ENCODE measurements around the gene GTF3C5. TPM values are rescaled to one million over a fixed set of nuclear protein-coding genes. Genes with fewer than 3 reads are reported as not detected.

GTF3C5 gene
- total and polyA plus RNA-seq, 10 of the 15 experiments (the other 5 are each of a cell fraction or from before 2014, with no cell fraction given): 2.2 to 81.1 (median 68.7) TPM

- ChIA-PET CTCF (no interaction called here), RAD21 (ENCODE audit: unreplicated experiment) (no interaction called here), SMC1A (ENCODE audit: uncharacterized antibody, unreplicated experiment) (no interaction called here), POLR2A (no interaction called here)
- DNase-seq (ENCODE audit: low read depth, low spot score) (no peak), FAIRE-seq (no peak), ATAC-seq (no peak)
- Histone ChIP-seq H3K27ac (ENCODE audit: control insufficient read depth, insufficient read depth) (no peak overlapping the region), H3K4me2 (ENCODE audit: control insufficient read depth, insufficient read depth) (no peak overlapping the region), H3K4me1 (ENCODE audit: control insufficient read depth, insufficient read depth, low read length) (no peaks in the 10 kb centered on the region), H3K9ac (ENCODE audit: control insufficient read depth, insufficient read depth, low read length) (no peak overlapping the region), H3K9me3 (replicated peaks; ENCODE audit: control insufficient read depth, insufficient read depth, low read length) (no peaks in the 10 kb centered on the region), H2AFZ (ENCODE audit: control insufficient read depth, low read depth, low read length) (no peak overlapping the region), H4K20me1 (ENCODE audit: control insufficient read depth, insufficient read depth) (0 out of 2 replicates have a peak, but pooled peaks cover 6% of the 10 kb centered on the region), H3K27me3 (replicated peaks in 1 of 2; ENCODE audit: control insufficient read depth in 2 of 2, insufficient read depth in 2 of 2, low read length in 1 of 2) (no peaks in the 10 kb centered on the region), H3K36me3 (ENCODE audit: control insufficient read depth in 2 of 2, insufficient read depth in 2 of 2, low read length in 1 of 2) (peaks cover 17 to 27% of the 10 kb centered on the region in 2 experiments), H3K79me2 (ENCODE audit: control insufficient read depth, insufficient read depth, low read length) (no peaks in the 10 kb centered on the region; the same call in 1 of the 2 replicates), H3K4me3 (no peak overlapping the region)
- in situ Hi-C loops (cut with MboI): loop anchor here (5.0 kb wide), 1 partner anchor 108 kb away; no protein-coding TSS in a partner anchor
- TF ChIP-seq MTA2 (IDR thresholded peaks at IDR 0.05; ENCODE audit: low read depth) (no peak), MEF2B (IDR thresholded peaks at IDR 0.05; ENCODE audit: partially characterized antibody, poor library complexity, severe bottlenecking) (no peak), RELB (IDR thresholded peaks at IDR 0.05; ENCODE audit: low read depth) (no peak)
- BruUV-seq (replicated peaks): no TSS peak
- intact Hi-C loops (cut with micrococcal nuclease; ENCODE audit: unreplicated experiment): no loop called here
- WGBS (ENCODE audit: insufficient coverage, insufficient replicate concordance, low lambda C conversion rate, missing lambda C conversion rate): 90% methylated on average over 9 of the region's 11 CpGs
Observed at GRCh38 chr9:133044661-133045060, 13.9 kb downstream of the GTF3C5 start.

GRCh38 chr9:133045132-133045531 is 14.3 kb downstream of the GTF3C5 start:
- Histone ChIP-seq H2AFZ (ENCODE audit: control insufficient read depth, low read depth, low read length) (no peak overlapping the region), H3K4me2 (ENCODE audit: control insufficient read depth, insufficient read depth) (no peak overlapping the region), H3K9me3 (replicated peaks; ENCODE audit: control insufficient read depth, insufficient read depth, low read length) (no peaks in the 10 kb centered on the region), H3K27ac (ENCODE audit: control insufficient read depth, insufficient read depth) (no peak overlapping the region), H3K79me2 (ENCODE audit: control insufficient read depth, insufficient read depth, low read length) (no peaks in the 10 kb centered on the region; the same call in 1 of the 2 replicates), H3K36me3 (ENCODE audit: control insufficient read depth in 2 of 2, insufficient read depth in 2 of 2, low read length in 1 of 2) (peaks cover 17 to 27% of the 10 kb centered on the region in 2 experiments), H3K4me3 (no peak overlapping the region), H3K9ac (ENCODE audit: control insufficient read depth, insufficient read depth, low read length) (no peak overlapping the region), H3K4me1 (ENCODE audit: control insufficient read depth, insufficient read depth, low read length) (no peaks in the 10 kb centered on the region), H3K27me3 (replicated peaks in 1 of 2; ENCODE audit: control insufficient read depth in 2 of 2, insufficient read depth in 2 of 2, low read length in 1 of 2) (no peaks in the 10 kb centered on the region), H4K20me1 (ENCODE audit: control insufficient read depth, insufficient read depth) (0 out of 2 replicates have a peak, but pooled peaks cover 6% of the 10 kb centered on the region)
- DNase-seq (ENCODE audit: low read depth, low spot score) (no peak), ATAC-seq (no peak), FAIRE-seq (no peak)
- in situ Hi-C loops (cut with MboI): loop anchor here (5.0 kb wide), 1 partner anchor 107 kb away; no protein-coding TSS in a partner anchor
- SMC1A ChIA-PET (ENCODE audit: uncharacterized antibody, unreplicated experiment): no interaction called here
- BruUV-seq (replicated peaks): no TSS peak
- CTCF ChIA-PET: interaction anchor here (1.4 kb wide), 1 partner anchor 99 kb away, joined by 4 read pairs; no protein-coding TSS in a partner anchor
- 99% methylated on average over 15 of the region's 15 CpGs for WGBS (ENCODE audit: insufficient coverage, insufficient replicate concordance, low lambda C conversion rate, missing lambda C conversion rate)
- RAD21 ChIA-PET (ENCODE audit: unreplicated experiment): no interaction called here
- POLR2A ChIA-PET: no interaction called here
- intact Hi-C loops (cut with micrococcal nuclease; ENCODE audit: unreplicated experiment): no loop called here
- TF ChIP-seq JUNB (IDR thresholded peaks at IDR 0.05): no peak
